ELR (cell line): Measurements from ENCODE around the gene KRT7.
"Not testable (repeated sequence)": the region's sequence is repeated elsewhere in the genome, so short reads cannot be mapped to it uniquely, and the experiment has no call there.

Source experiments
- DNase-seq: peaks from one replicate; pipeline ENCODE4 v3.0.0-alpha.2; 2015; ENCODE audit warnings: low read depth

KRT7 gene

GRCh38 chr12:52278575-52279421 is 45.8 kb downstream of the KRT7 start:
- peak; percentile 81 for DNase-seq

GRCh38 chr12:52279422-52280318 is 46.6 kb downstream of the KRT7 start:
- peak; percentile 37 for DNase-seq

- peak; percentile 97 for DNase-seq
These were observed 47.3 kb downstream of the KRT7 start for GRCh38 chr12:52280319-52280795.

- peak; percentile 99 for DNase-seq
These were observed 47.9 kb downstream of the KRT7 start for GRCh38 chr12:52280796-52281560.

- DNase-seq, result no peak
These were observed 51.6 kb downstream of the KRT7 start for GRCh38 chr12:52284562-52285171.

- peak; percentile 95 for DNase-seq
These were observed 52.2 kb downstream of the KRT7 start for GRCh38 chr12:52285172-52285745.

GRCh38 chr12:52285851-52286530 is 52.9 kb downstream of the KRT7 start:
- no peak for DNase-seq

- peak; percentile 29 for DNase-seq
These were observed 54.1 kb downstream of the KRT7 start for GRCh38 chr12:52286857-52287785.

GRCh38 chr12:52287816-52288805 is 55.1 kb downstream of the KRT7 start:
- peak; percentile 49 for DNase-seq

- DNase-seq, result not testable (repeated sequence)
These were observed 57.6 kb downstream of the KRT7 start for GRCh38 chr12:52290483-52291134.

GRCh38 chr12:52291267-52291935 is 58.4 kb downstream of the KRT7 start, which contains the start of gene KRT81:
Gene KRT81, minus strand, starts transcription at chr12:52291534. Its CDS starts 69 bp downstream, at chr12:52291465.
- no peak for DNase-seq

GRCh38 chr12:52293926-52294325 is 60.9 kb downstream of the KRT7 start:
- no peak for DNase-seq

GRCh38 chr12:52294803-52295202 is 61.8 kb downstream of the KRT7 start:
- DNase-seq, result no peak

GRCh38 chr12:52295663-52296062 is 62.6 kb downstream of the KRT7 start:
- no peak for DNase-seq

GRCh38 chr12:52296572-52297215 is 63.7 kb downstream of the KRT7 start:
- no peak for DNase-seq
